Measurements from ENCODE around the gene KIZ.

The KIZ gene

GRCh38 chr20:21139881-21140566 is 14.1 kb downstream of the KIZ start:
- Histone ChIP-seq H3K4me1 (ENCODE audit: insufficient read depth, low read length) (no peaks in the 10 kb centered on the region), H3K9ac (ENCODE audit: low read depth, low read length) (no peak overlapping the region), H3K36me3 (ENCODE audit: insufficient read depth, low read length) (no peaks in the 10 kb centered on the region), H3K9me3 (ENCODE audit: control insufficient read depth, insufficient read depth, low read length) (no peaks in the 10 kb centered on the region)

- H3K36me3 ChIP-seq (ENCODE audit: insufficient read depth, low read length) = no peaks in the 10 kb centered on the region
- no peaks in the 10 kb centered on the region for H3K4me1 ChIP-seq (ENCODE audit: insufficient read depth, low read length)
- H3K9me3 ChIP-seq (ENCODE audit: control insufficient read depth, insufficient read depth, low read length) = no peaks in the 10 kb centered on the region
- H3K9ac ChIP-seq (ENCODE audit: low read depth, low read length) = no peak overlapping the region
Measured at GRCh38 chr20:21141825-21142224, 15.9 kb downstream of the KIZ start.

- Histone ChIP-seq H3K9ac (ENCODE audit: low read depth, low read length) (no peak overlapping the region), H3K9me3 (ENCODE audit: control insufficient read depth, insufficient read depth, low read length) (no peaks in the 10 kb centered on the region), H3K36me3 (ENCODE audit: insufficient read depth, low read length) (no peaks in the 10 kb centered on the region), H3K4me1 (ENCODE audit: insufficient read depth, low read length) (no peaks in the 10 kb centered on the region)
Measured at GRCh38 chr20:21143194-21143890, 17.5 kb downstream of the KIZ start.

- H3K9ac ChIP-seq (ENCODE audit: low read depth, low read length) = no peak overlapping the region
- no peaks in the 10 kb centered on the region for H3K9me3 ChIP-seq (ENCODE audit: control insufficient read depth, insufficient read depth, low read length)
- no peaks in the 10 kb centered on the region for H3K36me3 ChIP-seq (ENCODE audit: insufficient read depth, low read length)
- no peaks in the 10 kb centered on the region for H3K4me1 ChIP-seq (ENCODE audit: insufficient read depth, low read length)
Measured at GRCh38 chr20:21145424-21145823, 19.5 kb downstream of the KIZ start.

GRCh38 chr20:21146215-21146614 is 20.3 kb downstream of the KIZ start:
- no peaks in the 10 kb centered on the region for H3K4me1 ChIP-seq (ENCODE audit: insufficient read depth, low read length)
- no peaks in the 10 kb centered on the region for H3K36me3 ChIP-seq (ENCODE audit: insufficient read depth, low read length)
- H3K9ac ChIP-seq (ENCODE audit: low read depth, low read length) = no peak overlapping the region
- no peaks in the 10 kb centered on the region for H3K9me3 ChIP-seq (ENCODE audit: control insufficient read depth, insufficient read depth, low read length)

GRCh38 chr20:21147593-21147992 is 21.7 kb downstream of the KIZ start:
- Histone ChIP-seq H3K9me3 (ENCODE audit: control insufficient read depth, insufficient read depth, low read length) (no peaks in the 10 kb centered on the region), H3K9ac (ENCODE audit: low read depth, low read length) (no peak overlapping the region)

GRCh38 chr20:21149344-21149743 is 23.5 kb downstream of the KIZ start:
- no peak overlapping the region for H3K9ac ChIP-seq (ENCODE audit: low read depth, low read length)
- no peaks in the 10 kb centered on the region for H3K9me3 ChIP-seq (ENCODE audit: control insufficient read depth, insufficient read depth, low read length)
- H3K4me1 ChIP-seq (ENCODE audit: insufficient read depth, low read length) = no peaks in the 10 kb centered on the region
- no peaks in the 10 kb centered on the region for H3K36me3 ChIP-seq (ENCODE audit: insufficient read depth, low read length)

More at GRCh38 chr20:21147593-21147992, 21.7 kb downstream of the KIZ start:
- Histone ChIP-seq H3K4me1 (ENCODE audit: insufficient read depth, low read length) (no peaks in the 10 kb centered on the region), H3K36me3 (ENCODE audit: insufficient read depth, low read length) (no peaks in the 10 kb centered on the region)

- no peaks in the 10 kb centered on the region for H3K4me1 ChIP-seq (ENCODE audit: insufficient read depth, low read length)
Measured at GRCh38 chr20:21151791-21152190, 25.9 kb downstream of the KIZ start.

GRCh38 chr20:21154692-21155091 is 28.8 kb downstream of the KIZ start:
- H3K4me1 ChIP-seq (ENCODE audit: insufficient read depth, low read length) = no peaks in the 10 kb centered on the region
- H3K36me3 ChIP-seq (ENCODE audit: insufficient read depth, low read length) = no peaks in the 10 kb centered on the region
- no peak overlapping the region for H3K9ac ChIP-seq (ENCODE audit: low read depth, low read length)
- no peaks in the 10 kb centered on the region for H3K9me3 ChIP-seq (ENCODE audit: control insufficient read depth, insufficient read depth, low read length)

More at GRCh38 chr20:21151791-21152190, 25.9 kb downstream of the KIZ start:
- Histone ChIP-seq H3K36me3 (ENCODE audit: insufficient read depth, low read length) (no peaks in the 10 kb centered on the region), H3K9me3 (ENCODE audit: control insufficient read depth, insufficient read depth, low read length) (no peaks in the 10 kb centered on the region), H3K9ac (ENCODE audit: low read depth, low read length) (no peak overlapping the region)

- no peaks in the 10 kb centered on the region for H3K36me3 ChIP-seq (ENCODE audit: insufficient read depth, low read length)
- no peaks in the 10 kb centered on the region for H3K9me3 ChIP-seq (ENCODE audit: control insufficient read depth, insufficient read depth, low read length)
- H3K4me1 ChIP-seq (ENCODE audit: insufficient read depth, low read length) = no peaks in the 10 kb centered on the region
- no peak overlapping the region for H3K9ac ChIP-seq (ENCODE audit: low read depth, low read length)
Measured at GRCh38 chr20:21155268-21155667, 29.4 kb downstream of the KIZ start.

- H3K36me3 ChIP-seq (ENCODE audit: insufficient read depth, low read length) = no peaks in the 10 kb centered on the region
- H3K4me1 ChIP-seq (ENCODE audit: insufficient read depth, low read length) = no peaks in the 10 kb centered on the region
- H3K9me3 ChIP-seq (ENCODE audit: control insufficient read depth, insufficient read depth, low read length) = no peaks in the 10 kb centered on the region
- no peak overlapping the region for H3K9ac ChIP-seq (ENCODE audit: low read depth, low read length)
Measured at GRCh38 chr20:21156266-21156665, 30.4 kb downstream of the KIZ start.

GRCh38 chr20:21157006-21157405 is 31.1 kb downstream of the KIZ start:
- no peaks in the 10 kb centered on the region for H3K9me3 ChIP-seq (ENCODE audit: control insufficient read depth, insufficient read depth, low read length)
- H3K4me1 ChIP-seq (ENCODE audit: insufficient read depth, low read length) = no peaks in the 10 kb centered on the region
- no peaks in the 10 kb centered on the region for H3K36me3 ChIP-seq (ENCODE audit: insufficient read depth, low read length)
- no peak overlapping the region for H3K9ac ChIP-seq (ENCODE audit: low read depth, low read length)

- Histone ChIP-seq H3K4me1 (ENCODE audit: insufficient read depth, low read length) (peaks cover 7% of the 10 kb centered on the region; the same call in 1 of the 2 replicates), H3K36me3 (ENCODE audit: insufficient read depth, low read length) (no peaks in the 10 kb centered on the region), H3K9me3 (ENCODE audit: control insufficient read depth, insufficient read depth, low read length) (no peaks in the 10 kb centered on the region), H3K9ac (ENCODE audit: low read depth, low read length) (no peak overlapping the region)
Measured at GRCh38 chr20:21159658-21160380, 33.9 kb downstream of the KIZ start.

- H3K9ac ChIP-seq (ENCODE audit: low read depth, low read length) = no peak overlapping the region
- 0 out of 2 replicates have a peak, but pooled peaks cover under 1% of the 10 kb centered on the region for H3K36me3 ChIP-seq (ENCODE audit: insufficient read depth, low read length)
- peaks cover 7% of the 10 kb centered on the region; the same call in 1 of the 2 replicates for H3K4me1 ChIP-seq (ENCODE audit: insufficient read depth, low read length)
- no peaks in the 10 kb centered on the region for H3K9me3 ChIP-seq (ENCODE audit: control insufficient read depth, insufficient read depth, low read length)
Measured at GRCh38 chr20:21161926-21162325, 36.0 kb downstream of the KIZ start.
